WI38 (cell line): ENCODE measurements around the gene DDX28.
"Not testable (repeated sequence)": the region's sequence is repeated elsewhere in the genome, so short reads cannot be mapped to it uniquely, and the experiment has no call there.

ENCODE experiments used
- H3K4me3 ChIP-seq: 2 replicates; pipeline ENCODE4 v1.5.1; 2011; ENCODE audit warnings: low read depth, mild to moderate bottlenecking, control low read depth, low read length
- TF ChIP-seq, protein P1 (sequence below): IDR thresholded peaks from 2 replicates; pipeline ENCODE4 v1.5.1; 2012; ENCODE audit warnings: low read depth, mild to moderate bottlenecking, control low read depth, low read length

DDX28 gene

DNA sequence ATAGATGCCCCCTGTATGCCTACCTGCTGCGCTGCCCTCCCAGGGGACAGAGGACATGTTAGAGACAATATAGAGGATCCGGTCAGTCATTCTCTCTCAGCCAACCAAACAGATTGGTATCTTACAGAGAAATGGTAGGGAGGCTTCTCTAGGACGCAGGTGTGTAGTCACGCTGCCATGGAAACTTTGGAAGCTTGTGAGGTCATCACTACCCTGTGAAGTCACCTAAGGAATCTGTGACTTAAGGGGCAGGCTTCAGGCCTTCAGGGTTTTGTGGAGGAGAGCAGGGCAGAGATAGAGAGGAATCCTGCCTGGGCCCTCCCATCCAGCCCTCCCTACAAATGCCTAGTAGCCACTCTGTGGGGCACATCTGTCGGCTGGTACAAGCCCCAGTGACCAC, 7.4 kb downstream of the DDX28 start, which contains the start of gene DPEP2NB:
TSS of gene DPEP2NB (minus strand) at position 231 of the 400 bp plus-strand sequence. CDS start at position 90, 141 bp downstream.
- TF ChIP-seq, protein P1, sequence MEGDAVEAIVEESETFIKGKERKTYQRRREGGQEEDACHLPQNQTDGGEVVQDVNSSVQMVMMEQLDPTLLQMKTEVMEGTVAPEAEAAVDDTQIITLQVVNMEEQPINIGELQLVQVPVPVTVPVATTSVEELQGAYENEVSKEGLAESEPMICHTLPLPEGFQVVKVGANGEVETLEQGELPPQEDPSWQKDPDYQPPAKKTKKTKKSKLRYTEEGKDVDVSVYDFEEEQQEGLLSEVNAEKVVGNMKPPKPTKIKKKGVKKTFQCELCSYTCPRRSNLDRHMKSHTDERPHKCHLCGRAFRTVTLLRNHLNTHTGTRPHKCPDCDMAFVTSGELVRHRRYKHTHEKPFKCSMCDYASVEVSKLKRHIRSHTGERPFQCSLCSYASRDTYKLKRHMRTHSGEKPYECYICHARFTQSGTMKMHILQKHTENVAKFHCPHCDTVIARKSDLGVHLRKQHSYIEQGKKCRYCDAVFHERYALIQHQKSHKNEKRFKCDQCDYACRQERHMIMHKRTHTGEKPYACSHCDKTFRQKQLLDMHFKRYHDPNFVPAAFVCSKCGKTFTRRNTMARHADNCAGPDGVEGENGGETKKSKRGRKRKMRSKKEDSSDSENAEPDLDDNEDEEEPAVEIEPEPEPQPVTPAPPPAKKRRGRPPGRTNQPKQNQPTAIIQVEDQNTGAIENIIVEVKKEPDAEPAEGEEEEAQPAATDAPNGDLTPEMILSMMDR: no peak
- no peak within 1 kb of the TSS for H3K4me3 ChIP-seq

DNA sequence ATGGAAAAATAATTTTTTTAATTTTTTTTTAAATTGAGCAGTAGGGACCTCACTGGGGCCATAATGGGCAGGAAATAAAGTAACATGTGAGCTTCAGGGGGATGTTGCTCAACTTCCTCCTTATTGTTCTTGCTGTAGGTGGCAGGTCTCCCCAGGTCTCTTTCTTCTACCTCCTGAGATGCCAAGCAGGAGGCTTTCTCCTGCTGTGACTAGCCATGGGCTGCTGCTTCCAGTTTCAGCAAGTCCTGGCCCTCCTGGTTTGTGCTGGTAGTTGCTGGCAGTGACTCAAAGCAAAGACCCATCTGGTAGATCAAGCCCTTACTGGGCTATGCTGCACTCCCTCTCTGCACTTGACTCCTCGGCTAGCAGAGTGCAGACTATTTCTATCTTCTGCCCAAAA, 9.6 kb downstream of the DDX28 start:
- TF ChIP-seq, protein P1: no peak
- no peak overlapping the region for H3K4me3 ChIP-seq

DNA sequence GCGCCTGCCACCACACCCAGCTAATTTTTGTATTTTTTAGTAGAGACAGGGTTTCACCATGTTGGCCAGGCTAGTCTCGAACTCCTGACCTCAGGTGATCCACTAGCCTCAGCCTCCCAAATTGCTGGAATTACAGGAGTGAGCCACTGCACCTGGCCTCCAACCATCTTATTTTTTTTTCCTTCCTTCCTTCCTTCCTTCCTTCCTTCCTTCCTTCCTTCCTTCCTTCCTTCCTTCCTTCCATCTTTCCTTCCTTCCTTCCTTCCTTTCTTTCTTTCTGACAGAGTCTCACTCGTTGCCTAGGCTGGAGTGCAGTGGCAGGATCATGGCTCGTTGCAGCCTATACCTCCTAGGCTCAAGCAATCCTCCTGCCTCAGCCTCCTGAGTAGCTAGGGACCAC, 13.2 kb downstream of the DDX28 start:
- H3K4me3 ChIP-seq: not testable (repeated sequence)

DNA sequence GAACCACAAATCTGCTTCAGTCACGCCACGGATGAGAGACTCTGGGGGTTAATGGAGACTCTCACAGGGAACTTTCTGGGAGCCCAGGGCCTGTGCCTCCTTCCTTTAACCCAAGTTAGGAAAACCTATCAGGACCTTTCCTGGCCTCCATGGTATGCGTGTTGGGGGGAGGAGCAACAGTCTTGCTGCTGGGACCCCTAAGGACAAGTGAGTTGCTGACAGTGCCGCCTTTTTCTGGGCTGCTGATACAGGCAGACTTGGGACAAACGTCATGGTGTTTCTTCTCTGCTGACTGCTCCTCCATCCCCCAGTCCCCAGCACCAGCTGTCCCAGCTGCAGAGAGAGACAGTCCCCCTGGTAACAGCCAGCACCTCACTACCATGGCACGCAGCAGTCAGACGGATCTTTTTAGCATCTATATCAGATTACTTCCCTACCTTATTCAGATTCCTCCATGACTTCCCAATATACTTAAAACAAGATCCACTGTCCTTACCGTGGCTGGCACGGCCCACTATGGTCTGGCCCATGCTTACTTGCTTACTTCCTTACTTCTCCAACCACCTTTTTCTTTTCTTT, 13.8 kb downstream of the DDX28 start:
- no peak overlapping the region for H3K4me3 ChIP-seq
- TF ChIP-seq, protein P1: no peak

DNA sequence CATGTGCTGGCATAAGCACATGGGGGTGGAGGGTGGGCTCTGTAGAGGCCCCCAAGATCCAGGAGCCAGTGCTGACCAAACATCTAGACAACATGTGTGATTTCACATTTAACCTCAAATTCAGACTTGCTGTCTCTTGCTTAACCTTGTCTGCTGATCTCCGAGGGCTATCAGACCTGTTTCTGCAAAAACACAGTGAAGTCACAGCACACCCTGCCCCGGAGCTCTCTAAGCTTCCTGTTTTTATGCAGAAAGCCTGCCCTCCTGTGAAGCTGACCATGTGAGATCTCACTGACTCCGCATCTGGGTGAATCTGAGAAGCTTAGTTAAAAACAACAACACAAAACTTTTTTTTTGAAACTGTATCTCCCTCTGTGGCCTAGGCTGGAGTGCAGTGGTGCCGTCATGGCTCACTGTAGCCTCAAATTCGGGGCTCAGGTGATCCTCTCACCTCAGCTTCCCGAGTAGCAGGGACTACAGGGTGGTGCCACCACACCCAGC, 17.2 kb downstream of the DDX28 start:
- no peak overlapping the region for H3K4me3 ChIP-seq
- TF ChIP-seq, protein P1: no peak

DNA sequence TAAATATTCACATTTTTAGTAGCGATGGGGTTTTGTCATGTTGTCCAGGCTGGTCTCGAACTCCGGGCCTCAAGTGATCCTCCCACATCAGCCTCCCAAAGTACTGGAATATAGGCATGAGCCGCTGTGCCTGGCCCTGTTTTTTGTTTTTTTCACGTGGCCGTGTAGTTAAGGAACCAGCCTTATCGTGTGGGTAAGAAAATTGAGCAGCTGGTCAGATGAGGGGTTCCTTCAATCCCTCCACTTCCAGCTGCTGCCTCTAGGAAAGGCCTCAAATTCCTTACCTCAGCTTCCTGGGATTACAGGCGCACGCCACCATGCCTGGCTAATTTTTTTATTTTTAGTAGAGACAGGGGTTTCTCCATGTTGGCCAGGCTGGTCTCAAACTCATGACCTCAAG, 17.8 kb downstream of the DDX28 start:
- TF ChIP-seq, protein P1: no peak
- no peak overlapping the region for H3K4me3 ChIP-seq

DNA sequence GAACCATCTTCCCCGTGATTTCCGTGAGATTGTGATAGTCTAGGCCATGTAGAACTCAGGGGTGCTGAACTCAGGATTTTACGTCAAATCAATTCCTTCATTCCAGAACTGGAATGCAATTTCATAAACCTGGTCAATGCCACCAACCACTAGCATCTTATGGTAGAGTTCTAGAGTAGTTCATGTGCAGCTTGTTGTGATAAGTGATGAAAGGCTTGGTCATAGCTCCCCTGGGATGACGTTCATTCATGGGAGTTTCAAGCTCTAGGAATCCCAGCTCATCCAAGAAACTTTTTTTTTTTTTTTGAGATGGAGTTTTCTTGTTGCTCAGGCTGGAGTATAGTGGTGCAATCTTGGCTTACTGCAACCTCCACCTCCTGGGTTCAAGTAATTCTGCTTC, 20.0 kb downstream of the DDX28 start:
- TF ChIP-seq, protein P1: no peak
- no peak overlapping the region for H3K4me3 ChIP-seq

DNA sequence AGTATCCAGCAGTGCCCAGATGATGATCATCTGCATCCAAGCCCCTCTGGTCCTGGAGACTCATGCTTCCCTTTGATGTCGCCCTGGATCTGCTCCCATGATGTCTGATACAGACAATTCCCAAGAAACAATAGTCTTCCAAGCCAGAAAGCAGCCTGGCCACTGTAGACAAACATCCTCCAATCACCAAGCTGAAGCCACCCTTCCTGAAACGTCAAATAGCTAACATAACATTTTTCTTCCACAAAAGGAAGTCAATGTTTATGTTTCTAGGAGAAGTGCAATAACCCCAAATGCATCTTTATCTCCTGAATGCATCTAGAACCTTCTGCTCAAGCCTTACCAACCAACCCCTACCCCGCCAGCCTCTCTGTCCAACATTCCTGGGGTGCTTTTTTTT, 22.6 kb downstream of the DDX28 start:
- TF ChIP-seq, protein P1: no peak
- H3K4me3 ChIP-seq: no peak overlapping the region
